KMS-11 (cell line): ENCODE results near the gene VASP.

Experiments used
- H2AFZ ChIP-seq: fragments of 200-600 bp; sonication (generic); 2 replicates; pipeline ENCODE4 v1.6.1; 2016; ENCODE audit warnings: antibody characterized with exemption, mixed run types, low read depth
- H3K27ac ChIP-seq: fragments of 200-600 bp; sonication (generic); 2 replicates; pipeline ENCODE4 v1.6.1; 2016; ENCODE audit warnings: mild to moderate bottlenecking, mixed run types
- H3K27me3 ChIP-seq: fragments of 200-600 bp; sonication (generic); 2 replicates; pipeline ENCODE4 v1.6.1; 2017; ENCODE audit warnings: mild to moderate bottlenecking, low read depth, mixed run types, moderate library complexity; ENCODE audit not compliant: insufficient read depth
- H3K36me3 ChIP-seq: fragments of 200-600 bp; sonication (generic); 2 replicates; pipeline ENCODE4 v1.6.1; 2017; ENCODE audit warnings: mild to moderate bottlenecking, mixed run types; ENCODE audit not compliant: insufficient read depth
- H3K4me1 ChIP-seq: fragments of 200-600 bp; sonication (generic); 2 replicates; pipeline ENCODE4 v1.6.1; 2016; ENCODE audit warnings: mild to moderate bottlenecking, low read depth, mixed run types; ENCODE audit not compliant: poor library complexity, severe bottlenecking
- H3K4me2 ChIP-seq: fragments of 200-600 bp; sonication (generic); 2 replicates; pipeline ENCODE4 v1.7.0; 2016; ENCODE audit warnings: mild to moderate bottlenecking, mixed run types
- H3K4me3 ChIP-seq: fragments of 200-600 bp; sonication (generic); IDR thresholded peaks from 2 replicates; pipeline ENCODE4 v1.6.1; 2017; ENCODE audit warnings: low read depth, low read length, mixed read lengths; ENCODE audit not compliant: insufficient read depth
- H3K79me2 ChIP-seq: fragments of 200-600 bp; sonication (generic); 2 replicates; pipeline ENCODE4 v1.6.1; 2016; ENCODE audit warnings: low read depth, mixed run types; ENCODE audit not compliant: insufficient read depth
- H3K9ac ChIP-seq: fragments of 200-600 bp; sonication (generic); 2 replicates; pipeline ENCODE4 v1.6.1; 2016; ENCODE audit warnings: mild to moderate bottlenecking, mixed run types
- H4K20me1 ChIP-seq: fragments of 200-600 bp; sonication (generic); 2 replicates; pipeline ENCODE4 v1.6.1; 2016; ENCODE audit warnings: mild to moderate bottlenecking, mixed run types; ENCODE audit not compliant: insufficient read depth
- TF ChIP-seq, protein P1 (sequence below): fragments of 200-600 bp; sonication (generic); conservative IDR thresholded peaks from 2 replicates; pipeline ENCODE4 v1.6.1; 2017; ENCODE audit warnings: low read depth, mild to moderate bottlenecking, antibody characterized with exemption, low read length, moderate library complexity, mixed read lengths

Gene VASP

DNA sequence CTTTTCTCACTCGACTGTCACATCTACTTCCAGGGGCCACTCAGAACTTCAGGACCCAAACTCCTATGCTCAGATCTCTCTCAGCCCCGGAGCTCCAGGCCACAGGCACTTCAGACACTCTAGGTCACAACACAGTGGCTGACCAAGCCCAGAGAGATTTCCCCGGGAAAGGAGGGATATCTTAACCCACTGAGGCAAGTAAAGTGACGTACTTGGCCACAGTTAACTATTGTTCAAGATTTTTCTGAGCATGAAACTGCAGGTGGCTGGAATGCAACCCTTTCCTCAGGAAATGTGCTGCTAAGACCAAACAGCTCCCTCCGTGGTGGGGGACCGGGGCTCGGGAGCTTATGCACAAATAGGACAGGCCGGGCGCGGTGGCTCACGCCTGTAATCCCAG lies 53.4 kb downstream of the VASP start:
- Histone ChIP-seq H3K36me3 (no peaks in the 10 kb centered on the region), H3K27me3 (no peaks in the 10 kb centered on the region), H3K4me2 (no peak overlapping the region), H3K4me3 (no peak overlapping the region), H3K9ac (no peak overlapping the region), H3K79me2 (peaks cover 19% of the 10 kb centered on the region), H2AFZ (no peak overlapping the region), H3K27ac (no peak overlapping the region), H3K4me1 (peaks cover 39% of the 10 kb centered on the region), H4K20me1 (no peaks in the 10 kb centered on the region)
- TF ChIP-seq, protein P1, sequence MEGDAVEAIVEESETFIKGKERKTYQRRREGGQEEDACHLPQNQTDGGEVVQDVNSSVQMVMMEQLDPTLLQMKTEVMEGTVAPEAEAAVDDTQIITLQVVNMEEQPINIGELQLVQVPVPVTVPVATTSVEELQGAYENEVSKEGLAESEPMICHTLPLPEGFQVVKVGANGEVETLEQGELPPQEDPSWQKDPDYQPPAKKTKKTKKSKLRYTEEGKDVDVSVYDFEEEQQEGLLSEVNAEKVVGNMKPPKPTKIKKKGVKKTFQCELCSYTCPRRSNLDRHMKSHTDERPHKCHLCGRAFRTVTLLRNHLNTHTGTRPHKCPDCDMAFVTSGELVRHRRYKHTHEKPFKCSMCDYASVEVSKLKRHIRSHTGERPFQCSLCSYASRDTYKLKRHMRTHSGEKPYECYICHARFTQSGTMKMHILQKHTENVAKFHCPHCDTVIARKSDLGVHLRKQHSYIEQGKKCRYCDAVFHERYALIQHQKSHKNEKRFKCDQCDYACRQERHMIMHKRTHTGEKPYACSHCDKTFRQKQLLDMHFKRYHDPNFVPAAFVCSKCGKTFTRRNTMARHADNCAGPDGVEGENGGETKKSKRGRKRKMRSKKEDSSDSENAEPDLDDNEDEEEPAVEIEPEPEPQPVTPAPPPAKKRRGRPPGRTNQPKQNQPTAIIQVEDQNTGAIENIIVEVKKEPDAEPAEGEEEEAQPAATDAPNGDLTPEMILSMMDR, result no peak

GRCh38 chr19:45564131-45564780 lies 57.0 kb downstream of the VASP start:
- no peaks in the 10 kb centered on the region for H3K36me3 ChIP-seq
- H2AFZ ChIP-seq, result no peak overlapping the region
- TF ChIP-seq, protein P1, result no peak
- H3K79me2 ChIP-seq, result peaks cover 16% of the 10 kb centered on the region
- no peak overlapping the region for H3K4me3 ChIP-seq
- H3K27me3 ChIP-seq, result no peaks in the 10 kb centered on the region
- H3K27ac ChIP-seq, result no peak overlapping the region; the same call in 1 of the 2 replicates
- H3K4me2 ChIP-seq, result peak overlapping the region; percentile 36; the same call in 1 of the 2 replicates
- H3K4me1 ChIP-seq, result peaks cover 39% of the 10 kb centered on the region
- H4K20me1 ChIP-seq, result no peaks in the 10 kb centered on the region
- no peak overlapping the region for H3K9ac ChIP-seq

- Histone ChIP-seq H3K9ac (no peak overlapping the region), H3K4me3 (no peak overlapping the region), H3K27ac (no peak overlapping the region), H3K36me3 (no peaks in the 10 kb centered on the region; the same call in 1 of the 2 replicates), H3K27me3 (no peaks in the 10 kb centered on the region), H2AFZ (no peak overlapping the region), H3K4me2 (no peak overlapping the region), H3K79me2 (peaks cover 9% of the 10 kb centered on the region; the same call in 1 of the 2 replicates), H3K4me1 (peaks cover 23% of the 10 kb centered on the region), H4K20me1 (no peaks in the 10 kb centered on the region)
- TF ChIP-seq, protein P1, result no peak
Observed at GRCh38 chr19:45567609-45568008, 60.3 kb downstream of the VASP start.

DNA sequence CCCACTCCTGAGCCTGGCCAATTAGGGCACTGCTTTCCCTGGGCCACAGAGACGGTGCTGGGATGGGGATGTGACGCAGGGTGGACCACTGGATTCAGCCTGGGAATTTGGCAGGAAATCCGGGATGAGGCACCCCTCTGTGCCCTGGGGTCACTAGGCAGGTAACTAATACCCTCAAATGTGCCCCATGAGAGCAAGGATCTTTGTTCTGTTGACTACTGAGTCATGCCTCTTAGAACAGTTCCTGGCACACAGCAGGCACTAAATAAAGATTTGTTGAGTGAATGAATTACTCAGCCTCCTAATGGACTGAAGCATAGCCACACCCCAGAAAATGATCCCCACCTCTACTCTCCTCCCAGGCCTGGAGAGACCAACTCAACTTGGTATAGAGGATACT lies 61.5 kb downstream of the VASP start:
- Histone ChIP-seq H3K4me2 (no peak overlapping the region), H3K4me3 (no peak overlapping the region), H3K79me2 (peaks cover 19% of the 10 kb centered on the region; the same call in 1 of the 2 replicates), H3K9ac (no peak overlapping the region), H2AFZ (no peak overlapping the region), H3K27ac (no peak overlapping the region), H3K36me3 (no peaks in the 10 kb centered on the region; the same call in 1 of the 2 replicates), H4K20me1 (no peaks in the 10 kb centered on the region), H3K4me1 (peaks cover 16% of the 10 kb centered on the region), H3K27me3 (no peaks in the 10 kb centered on the region)
- TF ChIP-seq, protein P1, result no peak
